ENCODE data around the gene TTC7B. TPM values are rescaled to one million over a fixed set of nuclear protein-coding genes. Genes with fewer than 3 reads are reported as not detected.

Gene TTC7B
- total and polyA plus RNA-seq, 10 of the 15 experiments (the other 5 are each of a cell fraction or from before 2014, with no cell fraction given) = under 0.01 to 1.1 (median 0.26) TPM; not detected in 2

- no peak for TF ChIP-seq HCFC1 (IDR thresholded peaks at IDR 0.05; ENCODE audit: low read length)
- no peak for TF ChIP-seq CEBPB (IDR thresholded peaks at IDR 0.05; ENCODE audit: borderline replicate concordance in 1 of 2, low read depth in 2 of 2, low read length in 2 of 2)
- TF ChIP-seq KAT2A (conservative IDR thresholded peaks at IDR 0.05; ENCODE audit: control insufficient read depth, low read depth, low read length) = no peak
- TF ChIP-seq, protein P1, sequence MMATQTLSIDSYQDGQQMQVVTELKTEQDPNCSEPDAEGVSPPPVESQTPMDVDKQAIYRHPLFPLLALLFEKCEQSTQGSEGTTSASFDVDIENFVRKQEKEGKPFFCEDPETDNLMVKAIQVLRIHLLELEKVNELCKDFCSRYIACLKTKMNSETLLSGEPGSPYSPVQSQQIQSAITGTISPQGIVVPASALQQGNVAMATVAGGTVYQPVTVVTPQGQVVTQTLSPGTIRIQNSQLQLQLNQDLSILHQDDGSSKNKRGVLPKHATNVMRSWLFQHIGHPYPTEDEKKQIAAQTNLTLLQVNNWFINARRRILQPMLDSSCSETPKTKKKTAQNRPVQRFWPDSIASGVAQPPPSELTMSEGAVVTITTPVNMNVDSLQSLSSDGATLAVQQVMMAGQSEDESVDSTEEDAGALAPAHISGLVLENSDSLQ (IDR thresholded peaks at IDR 0.05) = no peak
Measured at GRCh38 chr14:90785471-90785870, 30.8 kb downstream of the TTC7B start (continued).

DNA sequence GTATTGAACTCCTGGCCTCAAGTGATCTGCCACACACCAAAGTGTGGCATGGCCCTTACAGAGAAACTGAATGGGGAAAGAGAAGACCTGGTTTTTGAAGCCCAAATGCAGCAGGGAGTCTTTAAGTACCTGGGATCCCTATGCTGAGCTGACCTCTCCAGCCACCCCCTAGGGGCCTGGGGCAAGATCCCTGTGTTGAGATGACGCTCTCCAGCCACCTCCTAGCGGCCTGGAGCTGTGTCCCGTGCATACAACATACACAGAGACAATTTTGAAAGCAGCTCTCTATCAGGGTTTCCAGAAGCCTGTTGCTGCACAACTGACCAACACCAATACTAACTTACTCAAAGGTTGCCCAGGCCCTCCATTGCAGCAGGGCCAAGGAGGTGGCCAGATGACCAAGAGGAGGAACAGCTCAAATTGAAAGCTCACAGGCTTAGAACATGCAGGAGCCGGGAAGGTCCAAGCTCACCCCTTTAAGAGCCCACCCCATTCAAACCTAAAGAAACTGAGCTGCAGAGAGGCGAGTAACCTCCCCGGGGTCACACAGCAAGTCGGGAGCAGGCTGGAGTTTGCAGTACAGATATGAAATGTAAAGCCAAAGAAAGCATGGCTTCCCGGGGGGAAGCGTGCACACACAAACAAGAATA, 31.5 kb downstream of the TTC7B start:
- Histone ChIP-seq H3K79me2 (ENCODE audit: control insufficient read depth, insufficient read depth, low read length) (no peaks in the 10 kb centered on the region), H3K9ac (ENCODE audit: control insufficient read depth, insufficient read depth, low read length) (no peak overlapping the region), H3K4me1 (ENCODE audit: control insufficient read depth, insufficient read depth, low read length) (no peaks in the 10 kb centered on the region), H3K36me3 (ENCODE audit: control insufficient read depth in 2 of 2, insufficient read depth in 2 of 2, low read length in 1 of 2) (no peaks in the 10 kb centered on the region), H2AFZ (ENCODE audit: control insufficient read depth, low read depth, low read length) (no peak overlapping the region), H3K4me2 (ENCODE audit: control insufficient read depth, insufficient read depth) (no peak overlapping the region), H3K27ac (ENCODE audit: control insufficient read depth, insufficient read depth) (no peak overlapping the region), H3K4me3 (no peak overlapping the region), H3K9me3 (replicated peaks; ENCODE audit: control insufficient read depth, insufficient read depth, low read length) (no peaks in the 10 kb centered on the region), H3K27me3 (replicated peaks in 1 of 2; ENCODE audit: control insufficient read depth in 2 of 2, insufficient read depth in 2 of 2, low read length in 1 of 2) (no peaks in the 10 kb centered on the region; a peak in 1 of 4 replicates), H4K20me1 (ENCODE audit: control insufficient read depth, insufficient read depth) (no peaks in the 10 kb centered on the region)
- no peak for DNase-seq (ENCODE audit: low read depth, low spot score)
- no peak for TF ChIP-seq RB1 (IDR thresholded peaks at IDR 0.05; ENCODE audit: borderline replicate concordance)
- TF ChIP-seq POU2F2 (IDR thresholded peaks at IDR 0.05; ENCODE audit: borderline replicate concordance, low read depth, low read length) = no peak
- TF ChIP-seq SMC3 (IDR thresholded peaks at IDR 0.05; ENCODE audit: borderline replicate concordance, low read length) = no peak
- TF ChIP-seq ZBTB33 (IDR thresholded peaks at IDR 0.05) = no peak
- TF ChIP-seq RUNX3 (IDR thresholded peaks at IDR 0.05; ENCODE audit: low read length) = no peak
- no peak for TF ChIP-seq POLR2AphosphoS2 (IDR thresholded peaks at IDR 0.05; ENCODE audit: low read depth, low read length)
- TF ChIP-seq IKZF2 (IDR thresholded peaks at IDR 0.05) = no peak
- RAD21 ChIA-PET (ENCODE audit: unreplicated experiment) = no interaction called here
- in situ Hi-C loops (cut with MboI) = no loop called here
- no peak for ATAC-seq
- 19% methylated on average over 9 of the region's 9 CpGs for WGBS (ENCODE audit: insufficient coverage, insufficient replicate concordance, low lambda C conversion rate, missing lambda C conversion rate)
- POLR2A ChIA-PET = no interaction called here
- BruUV-seq (replicated peaks) = no TSS peak
- CTCF ChIA-PET = interaction anchor here (1.3 kb wide), 1 partner anchor 16 kb away, joined by 3 read pairs; no protein-coding TSS in a partner anchor
- no peak for FAIRE-seq
- SMC1A ChIA-PET (ENCODE audit: uncharacterized antibody, unreplicated experiment) = no interaction called here
- intact Hi-C loops (cut with micrococcal nuclease; ENCODE audit: unreplicated experiment) = no loop called here
